A549 (cell line): ENCODE measurements around the gene MLC1. TPM values are rescaled to one million over a fixed set of nuclear protein-coding genes. Genes with fewer than 3 reads are reported as not detected.

Experiments
- ATAC-seq, 2 experiments: fragments of 200-7000 bp in 1 of 2; fragments of >200 bp in 1 of 2; cut with Nextera tagmentation in 1 of 2; cut with Tn5 transposase in 1 of 2; 3 replicates each; pipeline versions ENCODE4 v1.8.0 to v1.9.1; 2018 to 2020; ENCODE audit warnings: mild to moderate bottlenecking in 1 of 2, moderate library complexity in 1 of 2
- CTCF ChIA-PET: fragments of 300-600 bp; sonication (Branson Sonifier 250); formaldehyde crosslinking; extraction: SDS; loops from one replicate; lab custom pipeline; 2021; ENCODE audit warnings: antibody characterized with exemption, inconsistent platforms; lab: Yijun Ruan, JAX
- POLR2A ChIA-PET: fragments of 350-600 bp; formaldehyde crosslinking; extraction: SDS; loops from one replicate; lab custom pipeline; 2021; ENCODE audit warnings: antibody characterized with exemption, inconsistent platforms; lab: Yijun Ruan, JAX
- DNase-seq, 2 experiments: peaks; one replicate each; pipeline versions ENCODE4 v3.0.0 to v3.0.0-alpha.2; 2011 to 2016; ENCODE audit warnings: low read depth in 1 of 2, low spot score in 1 of 2
- FAIRE-seq: peaks from 2 replicates; lab custom pipeline; 2011; peaks lifted over from hg19 to GRCh38; lab: Jason Lieb, UNC
- H3K27ac ChIP-seq, 2 experiments: fragments of >200 bp; sonication (Bioruptor Twin); formaldehyde crosslinking; 3 replicates each; pipeline ENCODE4 v1.5.1; 2016 to 2017
- H3K4me1 ChIP-seq: fragments of >200 bp; sonication (Bioruptor Twin); formaldehyde crosslinking; 3 replicates; pipeline ENCODE4 v1.6.1; 2016
- H3K4me2 ChIP-seq: fragments of >200 bp; sonication (Bioruptor Twin); formaldehyde crosslinking; 3 replicates; pipeline ENCODE4 v1.6.1; 2016
- H3K4me3 ChIP-seq: fragments of >200 bp; sonication (Bioruptor Twin); formaldehyde crosslinking; 3 replicates; pipeline ENCODE4 v1.5.1; 2016
- H3K9me3 ChIP-seq: fragments of >200 bp; sonication (Bioruptor Twin); formaldehyde crosslinking; 3 replicates; pipeline ENCODE4 v1.6.1; 2016
- BHLHE40 ChIP-seq: IDR thresholded peaks from 2 replicates; pipeline ENCODE4 v1.6.1; 2012; ENCODE audit warnings: low read depth, low read length, inconsistent platforms
- CHD2 ChIP-seq: fragments of 150-350 bp; IDR thresholded peaks from 2 replicates; pipeline ENCODE4 v1.6.1; 2014; ENCODE audit warnings: low read length; ENCODE audit not compliant: partially characterized antibody
- EHF ChIP-seq: fragments of 250-450 bp; sonication (Bioruptor Pico); IDR thresholded peaks from 2 replicates; pipeline ENCODE4 v1.5.0; 2020; ENCODE audit warnings: mild to moderate bottlenecking
- ELK1 ChIP-seq: fragments of 150-350 bp; IDR thresholded peaks from 2 replicates; pipeline ENCODE4 v1.6.1; 2014; ENCODE audit warnings: low read depth, mild to moderate bottlenecking, low read length
- FOSB ChIP-seq: fragments of 250-450 bp; sonication (Bioruptor Pico); IDR thresholded peaks from 2 replicates; pipeline ENCODE4 v1.5.0; 2020; ENCODE audit warnings: mild to moderate bottlenecking, moderate library complexity
- HOXA7 ChIP-seq: fragments of 250-450 bp; sonication (Bioruptor Pico); IDR thresholded peaks from 2 replicates; pipeline ENCODE4 v1.5.0; 2020; ENCODE audit warnings: mild to moderate bottlenecking, moderate library complexity
- MAFK ChIP-seq: fragments of 450-650 bp; IDR thresholded peaks from 2 replicates; pipeline ENCODE4 v1.6.1; 2014; ENCODE audit not compliant: partially characterized antibody
- MAX ChIP-seq: IDR thresholded peaks from 2 replicates; pipeline ENCODE4 v1.6.1; 2012
- REST ChIP-seq: fragments of 200-600 bp; sonication (generic); IDR thresholded peaks from 2 replicates; pipeline ENCODE4 v1.6.1; 2016; ENCODE audit warnings: antibody characterized with exemption, mild to moderate bottlenecking, moderate library complexity
- RNF2 ChIP-seq: fragments of 200-600 bp; sonication (generic); IDR thresholded peaks from 2 replicates; pipeline ENCODE4 v1.6.1; 2016; ENCODE audit warnings: low read depth, mild to moderate bottlenecking, antibody characterized with exemption, moderate library complexity, borderline replicate concordance
- SMC3 ChIP-seq: fragments of >200 bp; sonication (Bioruptor Twin); formaldehyde crosslinking; IDR thresholded peaks from 3 replicates; pipeline ENCODE4 v1.6.1; 2018; ENCODE audit warnings: inconsistent platforms
- TFCP2L1 ChIP-seq: fragments of 250-450 bp; sonication (Bioruptor Pico); IDR thresholded peaks from 2 replicates; pipeline ENCODE4 v1.5.0; 2021; ENCODE audit warnings: mild to moderate bottlenecking
- ZC3H11A ChIP-seq: fragments of 450-650 bp; IDR thresholded peaks from 2 replicates; pipeline ENCODE4 v1.6.1; 2014; ENCODE audit warnings: antibody characterized with exemption, mild to moderate bottlenecking
- ZNF302 ChIP-seq: fragments of 250-450 bp; sonication (Bioruptor Pico); IDR thresholded peaks from 2 replicates; pipeline ENCODE4 v1.9.0; 2021; ENCODE audit warnings: inconsistent platforms, mild to moderate bottlenecking, moderate library complexity
- ZSCAN20 ChIP-seq: fragments of 250-450 bp; sonication (Bioruptor Pico); IDR thresholded peaks from 2 replicates; pipeline ENCODE4 v1.8.0; 2022; ENCODE audit warnings: mild to moderate bottlenecking, moderate library complexity
- WGBS: methylation state at CpG from one replicate; pipeline ENCODE4 v1.1.6; 2017; ENCODE audit errors: missing lambda C conversion rate; 5-methylcytosine and 5-hydroxymethylcytosine counted together
- polyA plus RNA-seq, 4 experiments: library from polyadenylated mRNA; depleted of rRNA in 3 of 4; stranded (reverse); fragments of >200 nt; fragmentation: RNase III in 1 of 4; extraction: RNeasy Plus Mini Kit Qiagen cat#74134 plus additional on column Dnase treatment in 1 of 4; gene quantifications; 2 replicates in 3 of 4; 3 replicates in 1 of 4; pipeline ENCODE4 v1.2.3, GENCODE V29; 2011 to 2017
- TF ChIP-seq, protein P1 (sequence below): fragments of >200 bp; sonication (Bioruptor Twin); formaldehyde crosslinking; IDR thresholded peaks from 2 replicates; pipeline ENCODE4 v1.6.1; 2016

Gene MLC1
- polyA plus RNA-seq, 2 of the 4 experiments (the other 2 are of a cell fraction) = not detected

DNA sequence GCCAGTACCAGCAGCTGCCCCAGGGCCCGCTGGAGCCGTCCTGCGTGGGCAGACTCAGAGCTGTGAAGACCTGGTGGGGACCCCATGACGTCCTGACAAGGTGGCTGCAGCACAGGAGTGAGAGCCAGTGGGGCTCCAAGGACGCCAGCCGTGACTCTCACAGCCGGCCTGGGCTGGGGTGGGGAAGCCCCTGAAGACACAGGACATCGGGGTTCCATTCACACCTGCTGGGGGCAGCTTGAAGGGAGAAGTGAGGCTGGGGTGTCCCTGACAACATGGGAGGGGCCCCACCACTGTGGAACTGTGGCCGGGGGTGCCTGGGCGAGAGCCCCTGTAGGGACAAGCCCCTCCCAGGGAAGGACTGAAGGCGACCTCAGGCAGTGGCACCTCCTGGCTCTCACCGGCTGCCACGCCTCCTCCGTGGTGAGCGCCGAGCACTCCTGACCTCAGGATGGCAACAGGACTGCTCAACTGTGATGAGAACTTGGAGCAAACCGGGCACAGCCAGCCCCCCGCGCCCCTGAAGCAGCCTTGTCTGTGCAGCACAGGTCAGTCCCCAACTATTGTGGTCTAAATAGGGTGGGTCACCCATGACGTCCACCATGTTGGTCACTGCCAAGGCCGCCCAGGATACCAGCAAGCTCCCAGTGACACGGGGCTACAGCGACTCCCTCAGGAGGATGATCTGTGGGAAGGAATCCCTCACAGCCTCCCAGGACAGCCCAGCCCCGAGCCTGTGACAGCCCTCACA is 49.9 kb downstream of the MLC1 start:
- ChIA-PET CTCF (interaction anchor here (1.4 kb wide), 2 partner anchors 103 to 105 kb away, joined by 3 to 5 read pairs; no protein-coding TSS in a partner anchor), POLR2A (no interaction called here)
- no peak overlapping the region for H3K27ac ChIP-seq
- H3K4me1 ChIP-seq = no peaks in the 10 kb centered on the region
- no CpG with 5 or more reads among the region's 24 CpGs for WGBS
- peaks cover 9% of the 10 kb centered on the region; the same call in 1 of the 3 replicates for H3K9me3 ChIP-seq
- no peak overlapping the region for H3K4me3 ChIP-seq
- H3K4me2 ChIP-seq = no peak overlapping the region
- no peak for TF ChIP-seq MAFK
- TF ChIP-seq ZC3H11A = no peak
- no peak for TF ChIP-seq FOSB (CRISPR knock-in tag)
- TF ChIP-seq, protein P1, sequence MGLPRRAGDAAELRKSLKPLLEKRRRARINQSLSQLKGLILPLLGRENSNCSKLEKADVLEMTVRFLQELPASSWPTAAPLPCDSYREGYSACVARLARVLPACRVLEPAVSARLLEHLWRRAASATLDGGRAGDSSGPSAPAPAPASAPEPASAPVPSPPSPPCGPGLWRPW = no peak
- TF ChIP-seq REST = no peak
- TF ChIP-seq, all 56 proteins: peak for 0
- no peak for FAIRE-seq
- no peak for ATAC-seq
- no peak for DNase-seq

DNA sequence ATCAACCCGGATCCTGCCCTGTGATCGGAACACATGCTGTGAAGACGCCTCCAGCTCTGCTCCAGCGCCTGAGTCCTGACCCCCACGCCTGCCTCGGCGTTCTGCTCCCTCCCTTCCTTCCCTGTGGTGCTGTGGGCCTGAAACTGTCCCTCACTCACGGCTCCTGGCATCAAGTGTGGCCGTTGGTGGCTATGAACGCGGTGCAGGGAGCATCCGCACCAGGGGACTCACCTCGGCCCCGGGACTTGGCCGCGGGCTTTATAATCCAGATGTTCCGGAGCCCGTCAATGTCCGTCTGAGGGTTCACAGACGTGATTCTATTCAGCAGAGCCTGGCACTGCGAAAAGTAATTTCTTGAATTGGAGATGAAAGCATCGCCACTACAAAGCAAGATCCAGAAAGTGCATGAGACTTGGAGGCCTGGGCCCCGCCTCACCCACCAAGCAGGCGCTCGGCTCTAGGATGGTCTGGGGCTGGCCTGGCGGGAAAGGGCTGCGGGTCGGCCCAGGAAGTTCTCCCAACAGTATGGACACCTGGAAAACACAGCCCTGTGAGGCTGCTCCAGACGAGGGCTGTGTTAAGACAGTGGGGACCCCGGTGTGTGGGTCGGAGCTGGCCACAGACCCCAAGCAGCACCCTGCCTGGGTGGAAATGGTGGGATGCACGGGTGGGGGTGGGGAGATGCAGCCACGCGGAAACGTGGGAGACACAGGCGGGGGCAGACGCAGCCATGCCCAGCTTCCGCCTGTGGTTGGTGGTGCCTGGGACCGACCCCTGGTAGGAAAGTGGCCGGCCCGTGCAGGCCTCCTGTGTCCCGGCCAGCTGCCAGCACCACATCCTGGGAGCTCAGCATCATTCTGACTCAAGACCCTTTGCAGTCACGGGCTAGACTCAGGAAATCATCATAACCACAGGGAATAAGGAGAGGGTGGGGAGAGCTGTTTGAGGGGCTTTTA is 50.8 kb downstream of the MLC1 start:
- H3K4me1 ChIP-seq = peaks cover 6% of the 10 kb centered on the region; the same call in 1 of the 3 replicates
- ChIA-PET POLR2A (no interaction called here), CTCF (interaction anchor here (0.9 to 1.1 kb wide), 2 partner anchors 33 to 41 kb away, joined by 3 read pairs; no protein-coding TSS in a partner anchor)
- no peak overlapping the region for H3K27ac ChIP-seq
- WGBS = 69% methylated on average over 24 of the region's 43 CpGs
- peaks cover 9% of the 10 kb centered on the region; the same call in 1 of the 3 replicates for H3K9me3 ChIP-seq
- no peak for ATAC-seq
- FAIRE-seq = no peak
- no peak overlapping the region for H3K4me2 ChIP-seq
- DNase-seq = no peak
- H3K4me3 ChIP-seq = no peak overlapping the region
- TF ChIP-seq MAX = no peak
- TF ChIP-seq CHD2 = no peak
- no peak for TF ChIP-seq ELK1
- TF ChIP-seq BHLHE40 = no peak
- TF ChIP-seq EHF (CRISPR knock-in tag) = no peak
- no peak for TF ChIP-seq SMC3
- no peak for TF ChIP-seq RNF2
- no peak for TF ChIP-seq ZNF302 (CRISPR knock-in tag)
- TF ChIP-seq HOXA7 (CRISPR knock-in tag) = no peak
- TF ChIP-seq TFCP2L1 (CRISPR knock-in tag) = no peak
- no peak for TF ChIP-seq ZSCAN20 (CRISPR knock-in tag)
